SK-N-SH (cell line): Measurements from ENCODE around the gene MLXIP. TPM values are rescaled to one million over a fixed set of nuclear protein-coding genes. Genes with fewer than 3 reads are reported as not detected.
A peak's percentile ranks its signal among the peaks of the same experiment; 100 is the strongest.

Source experiments
- CHD2 ChIP-seq: fragments of 150-350 bp; IDR thresholded peaks from 2 replicates; pipeline ENCODE4 v1.6.1; 2018; ENCODE audit warnings: low read length; ENCODE audit not compliant: partially characterized antibody
- EZH2phosphoT487 ChIP-seq: fragments of 200-600 bp; sonication (generic); IDR thresholded peaks from 2 replicates; pipeline ENCODE4 v1.6.1; 2017; ENCODE audit warnings: low read depth, mixed run types, mild to moderate bottlenecking, antibody characterized with exemption, moderate library complexity, borderline replicate concordance
- FOXM1 ChIP-seq: IDR thresholded peaks from 2 replicates; pipeline ENCODE4 v1.4.0; 2012; ENCODE audit warnings: low read depth, mild to moderate bottlenecking
- IRF3 ChIP-seq: fragments of 150-350 bp; IDR thresholded peaks from 2 replicates; pipeline ENCODE4 v1.6.1; 2016; ENCODE audit warnings: mild to moderate bottlenecking, low read depth, low read length
- REST ChIP-seq: IDR thresholded peaks from 2 replicates; pipeline ENCODE4 v1.6.1; 2012; ENCODE audit warnings: mild to moderate bottlenecking, low read depth, low read length, moderate library complexity
- RFX5 ChIP-seq: IDR thresholded peaks from 2 replicates; pipeline ENCODE4 v1.6.1; 2012; ENCODE audit warnings: mild to moderate bottlenecking, improper control_type of control experiment, low read length
- SMC3 ChIP-seq: IDR thresholded peaks from 2 replicates; pipeline ENCODE4 v1.6.1; 2012; ENCODE audit warnings: low read depth, low read length, improper control_type of control experiment
- TAF1 ChIP-seq: IDR thresholded peaks from 2 replicates; pipeline ENCODE4 v1.6.1; 2012; ENCODE audit warnings: low read depth, mild to moderate bottlenecking, low read length, moderate library complexity, borderline replicate concordance
- USF1 ChIP-seq: IDR thresholded peaks from 2 replicates; pipeline ENCODE4 v1.4.0; 2012; ENCODE audit warnings: low read depth, borderline replicate concordance
- polyA plus RNA-seq, 3 experiments: library from polyadenylated mRNA; depleted of rRNA; stranded (reverse); fragments of >200 nt; gene quantifications; 2 replicates each; pipeline ENCODE4 v1.2.3, GENCODE V29; 2012
- TF ChIP-seq, protein P1 (sequence below): IDR thresholded peaks from 2 replicates; pipeline ENCODE4 v1.4.0; 2012; ENCODE audit warnings: low read depth, borderline replicate concordance
- TF ChIP-seq, protein P2 (sequence below): fragments of 150-350 bp; IDR thresholded peaks from 2 replicates; pipeline ENCODE4 v1.6.1; 2017; ENCODE audit warnings: antibody characterized with exemption, low read length, low read depth, borderline replicate concordance

MLXIP gene
- polyA plus RNA-seq, 1 of the 3 experiments (the other 2 are of a cell fraction) = 11.0 TPM

GRCh38 chr12:122072031-122072970 is 6.3 kb upstream of the MLXIP start (continued):
- TF ChIP-seq, protein P1, sequence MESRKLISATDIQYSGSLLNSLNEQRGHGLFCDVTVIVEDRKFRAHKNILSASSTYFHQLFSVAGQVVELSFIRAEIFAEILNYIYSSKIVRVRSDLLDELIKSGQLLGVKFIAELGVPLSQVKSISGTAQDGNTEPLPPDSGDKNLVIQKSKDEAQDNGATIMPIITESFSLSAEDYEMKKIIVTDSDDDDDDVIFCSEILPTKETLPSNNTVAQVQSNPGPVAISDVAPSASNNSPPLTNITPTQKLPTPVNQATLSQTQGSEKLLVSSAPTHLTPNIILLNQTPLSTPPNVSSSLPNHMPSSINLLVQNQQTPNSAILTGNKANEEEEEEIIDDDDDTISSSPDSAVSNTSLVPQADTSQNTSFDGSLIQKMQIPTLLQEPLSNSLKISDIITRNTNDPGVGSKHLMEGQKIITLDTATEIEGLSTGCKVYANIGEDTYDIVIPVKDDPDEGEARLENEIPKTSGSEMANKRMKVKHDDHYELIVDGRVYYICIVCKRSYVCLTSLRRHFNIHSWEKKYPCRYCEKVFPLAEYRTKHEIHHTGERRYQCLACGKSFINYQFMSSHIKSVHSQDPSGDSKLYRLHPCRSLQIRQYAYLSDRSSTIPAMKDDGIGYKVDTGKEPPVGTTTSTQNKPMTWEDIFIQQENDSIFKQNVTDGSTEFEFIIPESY = no peak
- no peak for TF ChIP-seq FOXM1
- no peak for TF ChIP-seq USF1
- TF ChIP-seq IRF3 = no peak
- TF ChIP-seq REST = no peak
- TF ChIP-seq CHD2 = peak; percentile 43
- TF ChIP-seq, protein P2, sequence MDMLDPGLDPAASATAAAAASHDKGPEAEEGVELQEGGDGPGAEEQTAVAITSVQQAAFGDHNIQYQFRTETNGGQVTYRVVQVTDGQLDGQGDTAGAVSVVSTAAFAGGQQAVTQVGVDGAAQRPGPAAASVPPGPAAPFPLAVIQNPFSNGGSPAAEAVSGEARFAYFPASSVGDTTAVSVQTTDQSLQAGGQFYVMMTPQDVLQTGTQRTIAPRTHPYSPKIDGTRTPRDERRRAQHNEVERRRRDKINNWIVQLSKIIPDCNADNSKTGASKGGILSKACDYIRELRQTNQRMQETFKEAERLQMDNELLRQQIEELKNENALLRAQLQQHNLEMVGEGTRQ = no peak
- no peak for TF ChIP-seq RFX5
- TF ChIP-seq EZH2phosphoT487 = no peak
- 0 out of 2 replicates have a peak, but pooled peaks have one; percentile 19 for TF ChIP-seq TAF1
- no peak for TF ChIP-seq SMC3
- TF ChIP-seq, all 33 proteins: peak for 15
